ENCODE data around the gene AHNAK2.

AHNAK2 gene

GRCh38 chr14:104969741-104970230, 8.4 kb downstream of the AHNAK2 start:
- no peak for TF ChIP-seq CTCF (IDR thresholded peaks at IDR 0.05; ENCODE audit: low read depth, low read length)
- Histone ChIP-seq H3K27me3 (ENCODE audit: insufficient read depth, low read depth, severe bottlenecking) (no peaks in the 10 kb centered on the region), H3K36me3 (no peaks in the 10 kb centered on the region), H3K9me3 (ENCODE audit: severe bottlenecking) (no peaks in the 10 kb centered on the region), H3K4me3 (ENCODE audit: low read depth, low read length) (no peak overlapping the region), H3K27ac (no peak overlapping the region)
- DNase-seq = peak; percentile 2

DNA sequence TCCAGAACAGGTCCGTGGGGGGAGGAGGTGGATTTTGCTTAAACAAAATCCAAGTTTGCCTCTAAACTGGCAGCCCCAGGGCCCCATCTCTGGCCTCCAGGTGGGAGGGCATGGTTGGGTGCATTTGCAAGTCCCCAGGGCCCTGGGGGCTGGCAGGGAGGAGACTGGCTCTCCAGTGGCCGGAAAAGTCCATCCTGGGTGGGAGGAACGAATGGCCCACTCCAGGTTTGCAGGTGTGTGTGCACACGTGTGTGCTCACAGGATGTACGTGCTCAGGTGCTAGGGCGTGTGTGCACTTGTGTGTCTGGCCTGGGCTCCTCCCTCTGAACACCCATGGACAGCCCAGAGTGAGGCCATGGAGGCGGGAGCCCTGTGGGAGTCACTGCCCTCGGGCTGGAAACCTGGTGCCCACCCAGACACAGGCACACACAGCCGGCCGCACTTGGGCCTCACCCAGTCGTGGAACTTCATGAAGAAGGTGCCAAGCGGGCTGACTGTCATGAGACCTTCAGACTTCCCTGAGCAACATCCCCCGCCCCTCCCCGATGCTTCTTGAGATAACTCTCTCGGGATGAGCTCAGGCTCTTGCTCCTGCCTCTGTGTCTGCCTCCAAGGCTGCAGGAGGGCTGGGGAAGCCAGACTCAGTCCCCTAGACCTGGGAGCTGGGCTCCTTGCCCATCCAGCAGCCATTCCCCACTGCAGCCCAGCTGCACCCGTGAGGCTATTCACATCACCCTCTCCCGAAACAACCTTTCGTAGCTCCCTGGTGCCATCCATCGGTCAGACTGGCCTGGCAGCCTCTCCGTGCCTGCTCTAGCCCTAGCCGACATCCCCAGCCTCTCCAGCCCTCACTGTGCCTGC, 9.4 kb downstream of the AHNAK2 start:
- Histone ChIP-seq H3K9me3 (ENCODE audit: severe bottlenecking) (no peaks in the 10 kb centered on the region), H3K27ac (no peak overlapping the region), H3K36me3 (no peaks in the 10 kb centered on the region), H3K4me3 (ENCODE audit: low read depth, low read length) (no peak overlapping the region), H3K27me3 (ENCODE audit: insufficient read depth, low read depth, severe bottlenecking) (no peaks in the 10 kb centered on the region)
- DNase-seq = peak; percentile 10
- TF ChIP-seq CTCF (IDR thresholded peaks at IDR 0.05; ENCODE audit: low read depth, low read length) = no peak

GRCh38 chr14:104968153-104968527, 10.0 kb downstream of the AHNAK2 start:
- no peak for TF ChIP-seq CTCF (IDR thresholded peaks at IDR 0.05; ENCODE audit: low read depth, low read length)
- DNase-seq = peak; percentile 62
- Histone ChIP-seq H3K36me3 (no peaks in the 10 kb centered on the region), H3K27me3 (ENCODE audit: insufficient read depth, low read depth, severe bottlenecking) (no peaks in the 10 kb centered on the region), H3K9me3 (ENCODE audit: severe bottlenecking) (no peaks in the 10 kb centered on the region), H3K4me3 (ENCODE audit: low read depth, low read length) (peak overlapping the region; percentile 21; the same call in 1 of the 2 replicates), H3K27ac (no peak overlapping the region)

- Histone ChIP-seq H3K4me3 (ENCODE audit: low read depth, low read length) (peak overlapping the region; percentile 21), H3K9me3 (ENCODE audit: severe bottlenecking) (no peaks in the 10 kb centered on the region), H3K36me3 (no peaks in the 10 kb centered on the region), H3K27ac (no peak overlapping the region), H3K27me3 (ENCODE audit: insufficient read depth, low read depth, severe bottlenecking) (no peaks in the 10 kb centered on the region)
- TF ChIP-seq CTCF (IDR thresholded peaks at IDR 0.05; ENCODE audit: low read depth, low read length) = no peak
- peak; percentile 23 for DNase-seq
Measured at GRCh38 chr14:104967386-104968152, 10.6 kb downstream of the AHNAK2 start.

- H3K36me3 ChIP-seq = no peaks in the 10 kb centered on the region
- no peak overlapping the region for H3K4me3 ChIP-seq (ENCODE audit: low read depth, low read length)
- H3K27me3 ChIP-seq (ENCODE audit: insufficient read depth, low read depth, severe bottlenecking) = no peaks in the 10 kb centered on the region
- TF ChIP-seq CTCF (IDR thresholded peaks at IDR 0.05; ENCODE audit: low read depth, low read length) = no peak
- no peaks in the 10 kb centered on the region for H3K9me3 ChIP-seq (ENCODE audit: severe bottlenecking)
- no peak overlapping the region for H3K27ac ChIP-seq
- peak; percentile 11 for DNase-seq
Measured at GRCh38 chr14:104966981-104967385, 11.2 kb downstream of the AHNAK2 start.

All from WERI-Rb-1 (cell line).